ENCODE results near the gene TEPSIN. TPM values are rescaled to one million over a fixed set of nuclear protein-coding genes. Genes with fewer than 3 reads are reported as not detected.

TEPSIN gene
- total and polyA plus RNA-seq, 2 of the 8 experiments (the other 6 are each of a cell fraction or from before 2014, with no cell fraction given), result 22.9 to 28.0 TPM

GRCh38 chr17:81206166-81206565 lies 32.7 kb downstream of the TEPSIN start (continued):
- no peak for TF ChIP-seq HDAC2 (IDR thresholded peaks at IDR 0.05; ENCODE audit: borderline replicate concordance in 1 of 2, low read depth in 2 of 2, low read length in 2 of 2)
- TF ChIP-seq FOSL1 (IDR thresholded peaks at IDR 0.05; ENCODE audit: insufficient read depth, low read depth, low read length), result no peak
- TF ChIP-seq USF2 (IDR thresholded peaks at IDR 0.05; ENCODE audit: low read length), result no peak
- TF ChIP-seq TBP (IDR thresholded peaks at IDR 0.05; ENCODE audit: low read depth, low read length), result no peak
- no peak for TF ChIP-seq RAD21 (IDR thresholded peaks at IDR 0.05 in 1 of 2, conservative IDR thresholded peaks at IDR 0.05 in 1 of 2; ENCODE audit: low read depth in 2 of 2, low read length in 2 of 2)
- no peak for TF ChIP-seq BCL11A (IDR thresholded peaks at IDR 0.05; ENCODE audit: low read depth in 2 of 2, low read length in 2 of 2)
- no peak for TF ChIP-seq SP2 (IDR thresholded peaks at IDR 0.05; ENCODE audit: low read length)
- no peak for TF ChIP-seq KDM1A (IDR thresholded peaks at IDR 0.05; ENCODE audit: borderline replicate concordance, low read length)
- no peak for TF ChIP-seq SRF (IDR thresholded peaks at IDR 0.05; ENCODE audit: low read depth, low read length)
- TF ChIP-seq KDM5A (IDR thresholded peaks at IDR 0.05; ENCODE audit: low read length), result no peak

Measured in H1 (cell line).